TTC549 (cell line): ENCODE results near the gene LTK.
"Not testable (repeated sequence)": the region's sequence is repeated elsewhere in the genome, so short reads cannot be mapped to it uniquely, and the experiment has no call there.

Experiments used
- FAIRE-seq: peaks from 2 replicates; lab custom pipeline; 2012; peaks lifted over from hg19 to GRCh38; lab: Jason Lieb, UNC

The LTK gene

DNA sequence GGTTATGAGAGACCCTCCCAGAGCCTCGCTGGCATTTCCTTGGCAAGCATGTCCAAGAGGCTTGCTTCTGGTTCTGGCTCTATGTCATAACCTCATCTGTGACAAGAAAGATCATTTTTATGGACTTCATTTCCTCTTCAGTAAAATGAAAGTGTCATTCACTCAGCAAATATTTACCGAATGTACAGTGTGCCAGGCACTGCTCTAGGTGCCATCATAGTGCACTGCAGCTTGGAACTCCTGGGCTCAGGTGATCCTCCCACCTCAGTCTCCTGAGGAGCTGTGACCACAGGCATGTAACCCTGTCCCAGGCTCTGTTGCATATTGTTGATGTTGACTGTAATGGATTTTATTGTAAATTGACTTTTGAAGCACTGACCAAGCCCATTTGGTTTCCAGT, 38.7 kb downstream of the LTK start:
- FAIRE-seq = no peak

DNA sequence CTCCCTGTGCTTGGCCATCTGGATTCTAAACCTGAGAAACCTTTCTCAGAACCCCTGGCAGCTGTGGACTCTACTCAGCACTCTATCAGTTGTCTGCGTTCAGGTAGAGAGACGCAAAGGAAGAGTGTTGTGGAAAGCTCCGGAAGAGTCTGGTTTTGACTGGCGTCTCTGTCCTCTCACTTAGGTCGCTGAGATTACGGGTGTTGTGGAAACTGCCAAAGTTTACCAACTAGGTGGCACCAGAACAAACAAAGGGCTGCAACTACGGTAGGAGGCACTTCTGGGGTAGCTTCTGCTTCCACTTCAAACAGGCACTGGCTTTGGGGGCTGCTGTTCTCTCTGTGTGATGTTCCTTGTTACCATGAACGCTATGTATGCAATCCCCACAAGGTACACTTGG, 39.2 kb downstream of the LTK start:
- FAIRE-seq = no peak

DNA sequence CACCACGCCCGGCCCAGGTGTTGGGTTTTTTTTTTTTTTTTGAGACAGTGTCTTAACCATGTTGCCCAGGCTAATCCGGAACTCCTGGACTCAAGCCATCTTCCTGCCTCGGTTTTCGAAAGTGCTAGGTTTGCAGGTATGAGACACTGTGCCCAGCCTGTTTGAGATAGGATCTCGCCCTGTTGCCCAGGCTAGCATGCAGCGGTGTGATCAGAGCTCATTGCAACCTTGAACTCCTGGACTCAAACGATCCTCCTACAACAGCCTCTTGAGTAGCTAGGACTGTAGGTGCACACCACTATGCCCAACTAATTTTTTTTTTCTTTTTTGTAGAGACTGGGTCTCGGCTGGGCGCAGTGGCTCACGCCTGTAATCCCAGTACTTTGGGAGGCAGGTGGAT, 40.2 kb downstream of the LTK start:
- FAIRE-seq = no peak

DNA sequence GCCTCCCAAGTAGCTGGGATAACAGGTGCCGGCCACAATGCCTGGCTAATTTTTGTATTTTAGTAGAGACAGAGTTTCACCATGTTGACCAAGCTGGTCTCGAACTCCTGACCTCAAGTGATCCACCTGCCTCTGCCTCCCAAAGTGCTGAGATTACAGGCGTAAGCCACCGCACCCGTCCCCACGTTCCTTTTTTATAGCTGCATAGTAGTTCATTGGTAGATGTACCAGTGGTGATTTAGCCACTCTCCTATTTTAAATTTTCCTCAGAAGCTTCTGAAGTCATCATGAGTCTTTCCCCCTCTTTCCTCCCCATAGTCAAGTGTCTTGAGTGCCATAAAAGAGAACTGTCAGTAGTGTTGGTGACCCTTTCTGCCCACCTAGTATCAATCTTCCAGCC, 44.0 kb downstream of the LTK start:
- FAIRE-seq = not testable (repeated sequence)

DNA sequence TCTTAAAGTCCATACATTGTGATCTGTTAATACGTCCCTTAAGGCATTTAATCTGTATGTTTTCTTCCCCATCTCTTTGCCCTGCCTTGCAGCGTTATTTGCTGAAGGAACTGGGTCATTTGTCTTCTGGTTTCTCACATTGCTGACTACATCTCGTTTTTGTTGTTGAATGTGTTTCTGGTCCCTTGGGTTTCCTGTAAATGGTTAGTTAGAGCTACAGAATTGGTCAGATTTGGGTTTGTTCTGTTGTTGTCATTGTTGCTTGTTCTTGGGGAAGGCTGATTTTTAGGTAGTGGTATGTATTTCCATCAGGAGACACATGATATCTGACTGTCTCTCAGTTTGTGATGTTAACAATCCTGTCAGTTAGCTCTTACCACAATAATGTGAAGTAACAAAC, 46.9 kb downstream of the LTK start:
- no peak for FAIRE-seq

DNA sequence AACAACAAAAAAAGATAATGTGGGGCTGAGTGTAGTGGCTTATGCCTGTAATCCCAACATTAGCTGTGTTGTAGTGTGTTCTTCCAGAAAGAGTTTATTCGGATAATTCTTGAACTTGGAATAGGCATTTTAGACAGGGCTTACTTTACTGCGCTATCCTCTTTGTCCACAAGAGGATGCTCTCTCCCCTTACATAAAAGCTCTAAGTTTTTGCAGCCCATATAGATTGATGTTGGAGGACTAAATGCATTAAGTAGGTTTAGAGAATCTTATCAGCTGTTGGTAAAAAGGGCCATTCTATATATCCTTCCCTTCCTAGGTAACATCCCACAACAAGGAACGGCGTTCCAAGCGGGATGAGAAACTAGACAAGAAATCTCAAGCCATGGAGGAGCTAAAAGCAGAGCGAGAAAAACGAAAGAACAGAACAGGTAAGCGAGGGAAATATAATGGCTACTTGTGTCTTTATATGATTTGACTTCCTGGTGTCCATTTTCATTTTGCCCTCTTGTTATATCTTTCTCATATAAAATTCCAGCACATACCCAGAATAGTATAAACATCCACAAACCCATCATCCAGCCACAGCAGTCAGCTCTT, 47.7 kb downstream of the LTK start:
- FAIRE-seq = peak; percentile 71

DNA sequence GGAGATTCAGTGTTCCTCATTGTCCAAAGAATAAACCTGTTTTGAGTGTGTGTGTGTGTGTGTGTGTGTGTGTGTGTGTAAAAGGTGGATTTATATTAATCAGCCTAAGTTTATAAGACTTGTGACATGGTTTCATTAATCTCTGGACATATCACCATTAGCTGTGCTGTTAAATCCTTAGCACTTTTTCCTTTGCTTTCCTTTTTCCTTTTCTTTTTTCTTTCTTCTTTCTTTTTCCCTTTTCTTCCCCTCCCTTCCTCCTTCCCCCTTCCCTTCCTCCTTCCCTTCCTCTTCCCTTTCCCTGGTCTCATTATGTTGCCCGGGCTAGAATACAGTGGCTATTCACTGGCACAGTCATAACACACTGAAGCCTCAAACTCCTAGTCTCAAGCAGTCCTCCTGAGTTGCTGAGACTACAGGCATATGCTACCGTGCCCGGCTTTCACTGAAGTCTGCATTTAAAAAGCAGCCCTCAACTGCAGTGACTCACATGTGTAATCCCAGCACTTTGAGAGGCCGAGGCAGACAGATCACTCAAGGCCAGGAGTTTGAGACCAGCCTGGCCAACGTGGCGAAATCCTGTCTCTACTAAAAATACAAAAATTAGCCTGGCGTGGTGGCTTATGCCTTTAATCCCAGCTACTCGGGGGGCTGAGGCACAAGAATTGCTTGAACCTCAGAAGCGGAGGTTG, 48.6 kb downstream of the LTK start:
- FAIRE-seq = no peak

DNA sequence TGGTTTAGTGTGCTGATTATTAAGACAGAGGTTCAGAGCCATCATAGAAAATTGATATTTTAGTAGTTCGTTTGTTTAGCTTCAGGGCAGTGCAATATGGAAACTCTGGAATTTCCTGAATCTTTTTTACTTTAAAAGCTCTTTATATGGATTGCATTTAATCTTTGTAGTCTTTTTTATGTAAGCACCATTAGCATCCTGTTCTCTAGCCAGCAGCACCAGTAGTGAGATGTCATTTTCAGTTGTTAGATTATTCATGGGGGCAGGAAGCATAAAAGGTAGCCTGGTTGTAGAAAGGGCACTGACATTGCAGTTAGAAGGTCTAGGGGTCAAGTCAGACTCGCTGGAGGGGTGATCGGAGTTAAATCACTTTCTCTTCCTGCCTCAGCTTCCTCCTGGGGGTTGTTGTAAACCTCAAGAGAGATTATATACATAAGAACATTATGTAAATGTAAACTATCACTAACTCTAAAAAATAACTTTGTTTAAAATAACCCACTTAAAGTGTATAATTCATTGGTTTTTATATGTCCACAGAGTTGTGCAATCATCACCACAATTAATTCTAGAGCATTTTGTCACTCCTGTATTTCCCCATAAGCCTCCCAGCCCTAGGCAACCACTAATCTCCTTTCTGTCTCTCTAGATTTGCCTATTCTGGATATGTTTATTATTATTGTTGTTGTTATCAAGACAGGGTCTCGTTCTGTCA, 51.4 kb downstream of the LTK start:
- no peak for FAIRE-seq
